Heart right ventricle (tissue), 16 donors: Measurements from ENCODE around the gene TCF4. TPM values are rescaled to one million over a fixed set of nuclear protein-coding genes. Genes with fewer than 3 reads are reported as not detected.

Source experiments
- ATAC-seq, 8 donors: fragments of 200-7000 bp; cut with Tn5 transposase; one replicate each; pipeline ENCODE4 v1.9.1; 2020; ENCODE audit warnings: mild to moderate bottlenecking in 8 of 8, moderate library complexity in 8 of 8, moderate number of reproducible peaks in 1 of 8
- DNase-seq, 2 donors: peaks; one replicate each; pipeline ENCODE4 v3.0.0-alpha.2; 2020
- H3K27ac ChIP-seq, 10 donors: fragments of 200-600 bp; sonication (generic) in 2 of 10; one replicate each; pipeline versions ENCODE4 v1.5.0 to v1.8.0; 2020 to 2022; ENCODE audit warnings: mild to moderate bottlenecking in 3 of 10
- H3K27me3 ChIP-seq, 7 donors: fragments of 200-600 bp; one replicate each; pipeline ENCODE4 v1.8.0; 2021 to 2022; ENCODE audit warnings: mild to moderate bottlenecking in 2 of 7
- H3K36me3 ChIP-seq, 9 donors: fragments of 200-600 bp; sonication (generic) in 1 of 9; one replicate each; pipeline versions ENCODE4 v1.5.0 to v1.8.0; 2020 to 2022; ENCODE audit warnings: mild to moderate bottlenecking in 2 of 9
- H3K4me1 ChIP-seq, 9 donors: fragments of 200-600 bp; sonication (generic) in 1 of 9; one replicate each; pipeline versions ENCODE4 v1.5.0 to v1.8.0; 2020 to 2022; ENCODE audit warnings: mild to moderate bottlenecking in 4 of 9
- H3K4me3 ChIP-seq, 10 donors: fragments of 200-600 bp; sonication (generic) in 2 of 10; one replicate each; pipeline versions ENCODE4 v1.5.0 to v1.8.0; 2020 to 2022; ENCODE audit warnings: mild to moderate bottlenecking in 7 of 10, moderate library complexity in 2 of 10
- H3K9me3 ChIP-seq, 11 donors: fragments of 200-600 bp in 10 of 11; sonication (generic) in 2 of 11; one replicate each; pipeline versions ENCODE4 v1.5.0 to v1.8.0; 2013 to 2022; ENCODE audit warnings: mild to moderate bottlenecking in 2 of 11, control low read depth in 1 of 11, moderate library complexity in 1 of 11
- CTCF ChIP-seq, 9 donors: fragments of 200-600 bp; sonication (generic) in 2 of 9; IDR thresholded peaks; one replicate each; pipeline versions ENCODE4 v1.5.0 to v1.8.0; 2021 to 2022; ENCODE audit warnings: antibody characterized with exemption in 9 of 9, mild to moderate bottlenecking in 5 of 9, moderate library complexity in 1 of 9
- WGBS, 2 donors: extraction: QIAGEN DNeasy Blood & Tissue Kit; methylation state at CpG; one replicate each; pipeline ENCODE4 v1.1.7; 2013; ENCODE audit warnings: inconsistent platforms in 1 of 2; 5-methylcytosine and 5-hydroxymethylcytosine counted together
- intact Hi-C, 10 donors: fragments of 100-400 bp; cut with DNase I; formaldehyde crosslinking; loops; one replicate each; pipeline versions ENCODE4 v1.11.1 to v1.14.2; 2022
- polyA plus RNA-seq, 2 donors: library from polyadenylated mRNA; stranded (reverse); fragments of 200-250 nt; gene quantifications; one replicate each; pipeline ENCODE4 v1.2.3, GENCODE V29; 2013
- total RNA-seq, 10 donors: library from RNA; stranded (reverse); fragmentation: NEBNext Ultra II Directional in 3 of 10; extraction: Animal tissue kit (Norgen Biotek cat#: 25700) in 3 of 10; gene quantifications; one replicate each; pipeline versions ENCODE4 v1.2.1 to v1.2.4, GENCODE V29; 2021 to 2023
- donor health status: Arrhythmogenic right ventricular cardiomyopathy.
- donor health status: ischemic (EF 13 %, LVEDD 7.1; RV severe dilation, severe dysfunction).
- donor health status: healthy with polysubstance abuse.
- donor health status: DM: no; HTN: yes; CAD: no.
- donor health status: DM: no; HTN: no; CAD: no.
- donor health status: ischemic (EF 25% LVEDD 6.9; RV normal size, moderate dysfunction).
- donor health status: ischemic (EF 25% LVEDD 5.7; RV mildly dilated, moderate dysfunction).
- donor health status: healthy.
- donor health status: DM: yes; HTN: yes; CAD: no.
- donor health status: Ischemic cardiomyopathy.
- donor health status: ischemic (EF 35%, LVEDD 5.7; RV mildly dilated, moderate dysfunction).
- donor health status: nonischemic (EF 11% LVEDD 7.7; RV severe dilation, severe dysfunction).
- donor health status: DM: yes; HTN: yes; CAD: no.
- donor health status: PGD.
- donor health status: ischemic (EF 29% LVEDD 5.4; RV normal size, mild dysfunction).
- donor health status: nonischemic (EF 23%, LVEDD 6.1; RV moderate dilation, normal function).

Gene TCF4
- total and polyA plus RNA-seq, 12 donors, result 12.6 to 90.1 (median 65.5) TPM

GRCh38 chr18:55525845-55526244 is 62.1 kb downstream of the TCF4 start:
- ATAC-seq (no peak), DNase-seq (no peak)
- Histone ChIP-seq H3K4me1 (peaks cover 0 to 74% (median 18%) of the 10 kb centered on the region in 9 donors), H3K27ac (peak overlapping the region in 1 of 10 donors; percentile 6), H3K4me3 (no peak overlapping the region), H3K9me3 (no peaks in the 10 kb centered on the region), H3K27me3 (no peaks in the 10 kb centered on the region), H3K36me3 (no peaks in the 10 kb centered on the region)
- intact Hi-C loops, result loop anchor here in 2 of 10 donors (10.0 kb wide), 2 partner anchors 281 to 411 kb away; no protein-coding TSS in a partner anchor
- TF ChIP-seq CTCF (IDR thresholded peaks at IDR 0.05), result no peak

GRCh38 chr18:55524353-55525073 is 63.5 kb downstream of the TCF4 start:
- ATAC-seq, result no peak
- peaks cover 0 to 71% (median 11%) of the 10 kb centered on the region in 9 donors for H3K4me1 ChIP-seq
- H3K27ac ChIP-seq, result no peak overlapping the region
- no peaks in the 10 kb centered on the region for H3K9me3 ChIP-seq
- H3K4me3 ChIP-seq, result no peak overlapping the region
- H3K36me3 ChIP-seq, result no peaks in the 10 kb centered on the region
- intact Hi-C loops, result loop anchor here in 2 of 10 donors (5.0 to 10.0 kb wide), 3 partner anchors 38 to 410 kb away; no protein-coding TSS in a partner anchor
- H3K27me3 ChIP-seq, result no peaks in the 10 kb centered on the region
- no peak for DNase-seq
- TF ChIP-seq CTCF (IDR thresholded peaks at IDR 0.05), result no peak

- no peak for ATAC-seq
- DNase-seq, result no peak
- Histone ChIP-seq H3K36me3 (no peaks in the 10 kb centered on the region), H3K27ac (peak overlapping the region in 1 of 10 donors; percentile 18), H3K27me3 (no peaks in the 10 kb centered on the region), H3K9me3 (no peaks in the 10 kb centered on the region), H3K4me3 (no peak overlapping the region), H3K4me1 (peaks cover 0 to 63% (median 10%) of the 10 kb centered on the region in 9 donors)
- no peak for TF ChIP-seq CTCF (IDR thresholded peaks at IDR 0.05)
- intact Hi-C loops, result loop anchor here in 2 of 10 donors (5.0 to 10.0 kb wide), 3 partner anchors 39 to 408 kb away; no protein-coding TSS in a partner anchor
Observed at GRCh38 chr18:55523001-55523400, 65.0 kb downstream of the TCF4 start.

GRCh38 chr18:55522011-55522410 is 66.0 kb downstream of the TCF4 start:
- DNase-seq (no peak), ATAC-seq (peak in 2 of 8 donors; percentile 16 to 33)
- Histone ChIP-seq H3K4me3 (no peak overlapping the region), H3K4me1 (peaks cover 0 to 54% (median 5%) of the 10 kb centered on the region in 9 donors), H3K27me3 (no peaks in the 10 kb centered on the region), H3K27ac (peak overlapping the region in 1 of 10 donors; percentile 35), H3K36me3 (no peaks in the 10 kb centered on the region), H3K9me3 (peaks cover 0 to 5% (median 0%) of the 10 kb centered on the region in 11 donors)
- WGBS, 2 donors, result 61 to 63% methylated on average over 3 of the region's 3 CpGs
- peak in 7 of 9 donors; percentile 19 to 38 (median 29) for TF ChIP-seq CTCF (IDR thresholded peaks at IDR 0.05)
- intact Hi-C loops, result loop anchor here in 2 of 10 donors (5.0 to 10.0 kb wide), 3 partner anchors 40 to 407 kb away; no protein-coding TSS in a partner anchor
